ENCODE results near the gene AKR1C2.
"Not testable (repeated sequence)": the region's sequence is repeated elsewhere in the genome, so short reads cannot be mapped to it uniquely, and the experiment has no call there.

AKR1C2 gene

GRCh38 chr10:4953405-4953804 is 50.3 kb downstream of the AKR1C2 start:
- no peak for DNase-seq

- not testable (repeated sequence) for DNase-seq
Observed at GRCh38 chr10:4951512-4952162, 52.0 kb downstream of the AKR1C2 start.

GRCh38 chr10:4947635-4948596 is 55.7 kb downstream of the AKR1C2 start:
- no peak for DNase-seq

- DNase-seq = no peak
Observed at GRCh38 chr10:4947039-4947634, 56.5 kb downstream of the AKR1C2 start.

GRCh38 chr10:4945766-4946717 is 57.6 kb downstream of the AKR1C2 start:
- no peak for DNase-seq

DNA sequence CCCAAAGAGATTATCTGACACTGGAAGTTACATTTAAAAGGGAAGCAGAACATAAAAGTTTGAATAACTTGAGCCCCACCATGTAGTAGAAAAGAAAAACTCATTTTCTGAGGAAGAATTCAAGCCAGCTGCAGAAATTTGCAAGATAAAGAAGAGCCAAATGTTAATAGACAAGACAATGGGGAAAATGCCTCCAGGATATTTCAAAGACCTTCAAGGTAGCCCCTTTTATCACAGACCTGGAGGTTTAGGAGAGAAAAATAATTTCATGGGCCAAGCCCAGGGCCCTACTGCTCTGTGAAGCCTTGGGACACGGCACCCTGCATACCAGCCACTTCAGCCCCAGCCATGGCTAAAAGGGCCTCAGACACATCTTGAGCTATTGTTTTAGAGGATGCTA is 58.8 kb downstream of the AKR1C2 start:
- DNase-seq = no peak

DNA sequence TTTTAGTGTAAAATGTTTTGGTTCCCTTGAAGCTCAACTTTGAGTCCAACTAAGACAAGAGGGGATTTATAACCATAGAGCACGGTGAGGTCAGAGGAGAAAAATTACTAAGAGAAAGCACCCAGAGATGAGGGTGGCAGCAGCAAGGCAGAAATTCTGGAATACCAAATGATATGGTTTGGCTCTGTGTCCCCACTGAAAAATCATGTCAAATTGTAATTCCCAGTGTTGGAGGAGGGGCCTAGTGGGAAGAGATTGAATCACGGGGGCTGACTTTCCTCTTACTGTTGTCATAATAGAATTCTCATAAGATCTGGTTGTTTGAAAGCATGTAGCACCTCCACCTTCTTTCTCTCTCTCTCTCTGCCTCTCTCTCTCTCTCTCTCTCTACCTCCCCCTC is 59.8 kb downstream of the AKR1C2 start:
- no peak for DNase-seq

DNA sequence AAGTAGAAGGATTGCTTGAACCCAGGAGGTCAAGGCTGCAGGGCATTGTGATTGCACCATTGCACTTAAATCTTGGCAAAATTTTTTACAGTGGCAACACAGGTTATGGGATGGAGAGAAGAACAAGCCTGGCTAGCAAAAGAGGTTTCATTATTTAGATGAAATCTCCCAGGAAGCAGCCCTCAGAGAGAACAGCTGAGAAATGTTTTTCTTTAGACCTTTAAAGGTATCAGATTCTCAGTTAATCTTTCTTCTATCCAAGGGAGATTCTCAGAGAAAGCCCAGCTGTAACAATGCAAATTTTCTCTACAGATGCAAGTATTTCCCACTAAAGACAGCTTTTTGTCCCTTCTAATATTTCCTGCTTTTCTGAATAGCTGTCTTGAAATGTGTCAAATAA is 60.2 kb downstream of the AKR1C2 start:
- DNase-seq = not testable (repeated sequence)

DNA sequence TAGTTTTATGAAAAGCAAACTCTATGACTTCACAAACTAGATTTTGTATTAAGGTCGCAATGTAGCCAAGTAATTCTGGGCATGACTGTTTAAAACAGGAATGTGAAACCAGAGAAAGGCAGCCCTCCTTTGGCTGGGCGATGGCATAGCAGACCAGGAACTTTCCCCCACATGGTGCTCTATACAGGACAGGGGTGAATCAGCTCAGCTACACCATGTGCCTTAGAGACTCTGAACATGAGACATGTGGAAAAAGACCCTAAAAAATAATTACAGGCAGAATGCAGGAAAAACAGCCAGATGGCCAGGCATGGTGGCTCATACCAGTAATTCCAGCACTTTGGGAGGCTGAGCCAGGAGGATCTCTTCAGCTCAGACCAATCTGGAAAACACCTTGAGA is 60.7 kb downstream of the AKR1C2 start:
- DNase-seq = not testable (repeated sequence)

DNA sequence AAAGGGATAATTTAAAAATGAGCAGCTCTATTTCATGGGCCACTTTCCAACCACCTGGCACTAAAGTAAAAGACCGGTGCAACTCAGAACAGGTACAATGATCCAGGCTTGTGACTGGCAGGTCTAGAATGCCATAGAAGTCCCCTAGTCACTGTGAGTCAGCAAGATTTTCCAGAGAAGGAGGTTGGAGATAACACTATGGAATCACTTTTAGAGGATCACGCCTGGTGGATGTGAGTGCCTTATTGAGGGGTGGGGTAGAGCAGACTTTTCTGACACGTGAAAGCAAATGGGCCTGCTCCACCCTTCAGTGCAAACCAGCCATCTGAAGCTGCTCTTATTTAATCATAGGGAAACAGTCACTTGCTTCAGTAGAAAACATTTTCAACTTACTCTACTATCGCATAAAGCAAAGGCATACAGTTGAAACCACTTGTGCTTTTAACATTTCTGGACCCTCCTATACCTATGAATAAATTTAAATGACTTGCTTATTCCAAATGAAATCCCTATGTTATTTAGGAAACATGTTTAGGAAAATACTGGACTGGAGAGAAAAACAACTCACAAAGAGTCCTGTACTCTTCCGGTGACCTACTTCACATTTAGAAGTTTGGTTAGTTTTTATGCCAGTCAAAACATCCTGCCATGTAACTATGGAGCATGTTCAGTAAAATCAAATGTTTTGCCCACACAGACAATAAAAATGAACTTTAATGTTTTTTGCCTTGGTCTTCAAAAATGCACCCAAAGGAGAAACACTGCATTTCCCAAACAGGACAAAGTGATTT is 61.9 kb downstream of the AKR1C2 start:
- no peak for DNase-seq

GRCh38 chr10:4940909-4941308 is 62.7 kb downstream of the AKR1C2 start:
- DNase-seq = not testable (repeated sequence)

DNA sequence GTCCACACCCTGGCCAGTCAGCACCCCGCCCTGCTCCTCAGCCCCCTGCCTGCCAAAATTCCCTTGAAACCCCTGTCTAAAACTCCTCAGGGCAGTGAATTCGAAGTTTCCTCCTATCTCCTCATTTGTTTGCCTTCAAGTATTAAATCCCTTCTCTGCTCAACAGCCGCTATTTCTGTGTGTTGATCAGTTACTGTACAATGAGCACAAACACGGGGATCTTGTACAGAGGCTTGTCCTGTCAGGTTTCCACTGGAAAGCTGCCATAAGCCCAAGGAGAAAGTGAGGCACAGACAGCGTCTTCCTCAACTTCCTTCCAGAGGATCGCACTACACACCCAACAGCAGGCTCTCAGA is 63.6 kb downstream of the AKR1C2 start:
- not testable (repeated sequence) for DNase-seq

DNA sequence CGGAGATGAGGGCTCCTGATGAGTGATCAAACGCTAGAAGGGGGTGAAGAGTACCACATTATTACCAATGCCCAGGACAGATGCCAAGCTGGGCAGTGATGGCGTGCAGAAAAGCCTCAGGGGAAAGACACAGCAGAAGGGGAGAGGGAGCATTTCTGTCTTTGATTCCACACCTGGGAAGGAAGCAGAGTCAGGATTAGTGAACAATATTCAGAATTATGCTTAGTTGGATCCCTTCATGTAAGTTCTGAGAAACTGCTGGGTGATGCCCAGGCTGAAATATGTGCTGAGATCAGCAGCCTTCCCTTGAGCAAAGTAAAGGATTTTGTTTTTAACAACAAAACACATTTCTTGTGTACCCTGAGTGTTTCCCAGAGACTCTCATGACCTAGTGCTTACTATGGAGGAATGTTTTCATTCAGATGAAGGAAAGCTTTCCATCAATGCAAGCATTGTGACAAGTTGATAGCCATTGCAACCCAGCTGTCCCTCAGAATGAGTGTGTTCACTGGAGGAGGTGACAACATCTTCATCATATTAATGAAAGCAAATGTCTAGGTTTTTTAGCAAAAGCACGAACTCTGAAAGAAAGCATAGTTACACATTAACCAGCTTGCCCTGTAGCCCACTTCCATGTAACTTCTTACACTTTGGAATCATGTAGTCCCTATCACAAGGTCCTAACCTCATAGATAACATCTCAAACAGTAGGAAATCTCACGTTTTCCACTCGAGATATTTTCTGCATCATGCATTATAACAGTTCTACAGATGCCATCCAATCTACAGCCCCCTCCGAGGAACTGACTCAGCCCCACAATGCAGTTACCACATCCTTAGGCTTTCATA is 64.2 kb downstream of the AKR1C2 start:
- no peak for DNase-seq
